Inflammatory macrophage treated with lipopolysaccharide for 1 hour (primary cell): ENCODE measurements around the gene ATP6V1C2.
"Not testable (repeated sequence)": the region's sequence is repeated elsewhere in the genome, so short reads cannot be mapped to it uniquely, and the experiment has no call there.

Experiments
- DNase-seq, 2 donors: peaks; one replicate each; pipeline ENCODE4 v3.0.0-alpha.2; 2020 to 2022

ATP6V1C2 gene

DNA sequence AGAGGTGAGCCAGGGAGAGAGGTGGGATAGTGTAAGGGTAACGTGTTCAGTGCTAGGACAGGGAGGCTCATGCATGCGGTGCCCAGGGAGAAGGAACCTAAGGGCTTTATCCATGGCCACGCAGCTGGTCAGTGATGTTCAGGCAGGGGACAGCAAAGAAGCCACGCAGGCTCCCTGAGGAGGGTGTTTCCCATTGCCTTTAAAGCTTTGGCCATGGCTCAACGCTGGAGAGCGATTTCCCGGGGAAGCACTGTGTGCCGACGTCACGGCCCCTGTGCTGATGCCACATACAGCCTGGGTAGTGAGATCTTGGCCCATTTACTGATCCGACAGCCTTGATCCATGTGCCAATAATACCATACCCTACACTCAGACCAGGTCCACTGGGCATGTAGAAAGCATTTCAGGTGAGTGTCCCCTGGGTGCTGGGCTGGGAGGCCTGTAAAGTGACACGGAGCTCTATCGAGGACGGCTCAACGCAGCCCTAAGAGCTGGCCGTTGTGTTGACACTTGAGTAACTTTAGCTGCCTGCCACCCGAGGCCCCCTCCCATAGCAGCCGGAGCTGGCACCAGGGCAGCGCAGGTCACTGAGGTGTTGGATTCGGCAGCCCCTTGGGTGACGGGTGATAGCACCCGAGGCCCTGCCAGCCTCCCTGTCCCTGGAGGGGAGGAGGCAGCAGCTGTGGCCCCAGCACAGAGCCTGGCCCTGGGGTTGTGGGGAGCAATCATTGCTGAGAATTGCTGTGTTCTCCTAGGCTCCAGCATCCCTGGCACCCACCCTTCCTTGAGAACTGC, 49.7 kb downstream of the ATP6V1C2 start:
- DNase-seq, result no peak

DNA sequence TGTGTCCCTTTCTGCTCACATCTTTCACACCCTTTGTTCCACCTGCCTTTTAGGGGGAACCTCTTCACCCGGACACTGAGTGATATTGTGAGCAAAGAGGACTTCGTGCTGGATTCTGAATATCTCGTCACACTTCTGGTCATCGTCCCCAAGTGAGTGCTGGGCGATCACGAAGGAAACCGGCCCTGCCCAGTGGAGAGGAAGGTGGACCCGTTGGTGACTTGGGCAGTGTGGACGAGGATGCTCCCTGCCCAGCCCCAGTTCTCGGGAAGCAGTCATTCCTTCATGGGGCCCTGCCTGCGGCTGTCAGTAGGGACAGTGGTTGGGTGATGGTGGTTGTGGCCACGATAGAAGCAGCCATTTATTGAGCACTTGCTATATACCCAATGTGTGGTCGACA, 50.4 kb downstream of the ATP6V1C2 start:
- DNase-seq, result no peak

DNA sequence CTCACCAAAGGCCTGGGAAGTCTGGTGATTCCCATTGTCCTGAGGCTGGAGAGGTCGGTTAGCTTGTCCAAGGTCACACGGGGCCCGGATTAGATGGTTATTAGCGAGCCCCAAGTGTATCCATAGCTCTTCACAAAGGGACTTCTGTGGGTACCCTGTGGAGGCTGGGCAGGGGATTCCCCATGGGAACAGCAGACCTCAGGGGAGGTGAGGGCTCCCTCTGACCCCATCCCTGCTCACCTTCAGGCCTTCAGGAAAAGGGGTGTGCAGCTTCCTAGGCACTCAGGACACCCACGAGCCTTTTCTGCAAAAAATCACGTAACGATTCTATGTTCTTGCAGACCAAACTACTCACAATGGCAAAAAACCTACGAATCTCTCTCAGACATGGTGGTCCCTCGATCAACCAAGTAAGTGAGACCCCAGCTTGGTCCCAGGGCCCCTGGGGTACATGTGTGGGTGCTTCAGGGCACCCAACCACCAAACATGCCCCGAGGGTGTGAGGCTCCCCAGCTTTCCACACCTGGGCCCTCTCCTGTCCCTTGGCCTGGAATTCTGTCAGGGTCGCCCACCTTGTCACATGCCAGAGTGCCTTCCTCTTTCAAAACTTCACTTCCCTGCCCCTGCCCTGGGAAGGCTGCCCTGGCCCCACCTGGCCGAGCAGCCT, 50.9 kb downstream of the ATP6V1C2 start:
- no peak for DNase-seq

DNA sequence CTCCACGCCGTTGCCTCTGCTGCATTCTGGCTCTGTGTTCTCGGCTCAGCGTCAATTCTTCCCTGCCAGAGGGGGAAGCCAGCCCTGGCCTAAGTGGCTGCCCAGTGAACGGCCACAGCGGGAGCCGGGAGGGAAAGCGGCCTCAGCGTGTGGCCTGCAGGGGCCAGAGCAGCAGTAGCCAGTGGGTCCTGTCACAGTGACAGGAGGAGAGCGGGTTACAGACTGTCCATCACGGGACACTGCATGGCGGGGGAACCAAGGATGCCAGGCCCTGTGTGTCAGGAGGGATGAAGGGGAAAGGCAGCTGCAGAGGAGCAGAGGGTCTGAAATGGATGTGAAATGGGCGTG, 51.4 kb downstream of the ATP6V1C2 start:
- DNase-seq, result no peak

DNA sequence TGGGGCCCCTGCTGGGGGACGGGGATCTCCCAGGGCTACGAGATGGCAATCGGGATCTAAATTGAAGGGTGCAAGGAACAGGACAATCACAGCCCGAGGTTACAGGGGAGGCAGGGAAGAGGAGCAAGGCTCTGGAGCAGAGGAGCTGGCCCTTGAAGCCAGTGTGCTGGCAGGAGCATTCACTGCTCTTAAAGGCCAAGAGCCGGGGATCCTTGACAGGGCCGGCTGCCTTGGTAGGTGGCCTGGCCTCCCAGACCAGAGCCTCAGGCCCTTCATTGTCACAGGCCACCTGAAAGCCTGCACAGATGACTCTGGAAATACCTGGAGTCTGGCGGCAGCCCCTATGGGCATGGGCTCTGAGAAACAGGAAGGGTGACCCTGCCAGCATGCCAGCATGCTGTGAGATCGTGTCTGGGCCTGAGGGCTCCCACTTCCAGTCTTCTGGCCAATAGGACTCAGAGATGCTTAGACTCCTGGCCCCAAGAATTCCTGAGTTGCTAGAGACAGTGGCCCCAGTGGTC, 52.5 kb downstream of the ATP6V1C2 start:
- DNase-seq, result no peak

DNA sequence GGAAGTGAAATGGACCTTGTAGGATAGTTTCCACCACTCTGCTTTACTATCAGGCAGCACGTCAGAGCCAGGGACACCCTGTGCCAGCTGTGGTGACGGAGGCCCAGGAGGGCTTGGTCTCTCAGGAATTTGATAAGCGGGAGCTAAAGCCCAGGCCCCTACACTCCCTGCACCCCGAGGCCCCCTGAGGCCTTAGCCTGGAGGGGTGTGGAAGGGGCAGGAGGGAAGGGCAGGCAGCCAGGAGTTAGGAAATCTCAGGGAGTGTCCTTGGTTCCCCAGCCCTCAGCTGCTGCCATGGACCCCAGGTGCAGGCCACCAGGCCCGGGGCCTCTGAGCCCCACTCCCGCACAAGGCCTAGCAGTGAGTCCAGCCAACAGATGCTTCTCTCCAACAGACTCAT, 53.0 kb downstream of the ATP6V1C2 start:
- DNase-seq, result no peak

DNA sequence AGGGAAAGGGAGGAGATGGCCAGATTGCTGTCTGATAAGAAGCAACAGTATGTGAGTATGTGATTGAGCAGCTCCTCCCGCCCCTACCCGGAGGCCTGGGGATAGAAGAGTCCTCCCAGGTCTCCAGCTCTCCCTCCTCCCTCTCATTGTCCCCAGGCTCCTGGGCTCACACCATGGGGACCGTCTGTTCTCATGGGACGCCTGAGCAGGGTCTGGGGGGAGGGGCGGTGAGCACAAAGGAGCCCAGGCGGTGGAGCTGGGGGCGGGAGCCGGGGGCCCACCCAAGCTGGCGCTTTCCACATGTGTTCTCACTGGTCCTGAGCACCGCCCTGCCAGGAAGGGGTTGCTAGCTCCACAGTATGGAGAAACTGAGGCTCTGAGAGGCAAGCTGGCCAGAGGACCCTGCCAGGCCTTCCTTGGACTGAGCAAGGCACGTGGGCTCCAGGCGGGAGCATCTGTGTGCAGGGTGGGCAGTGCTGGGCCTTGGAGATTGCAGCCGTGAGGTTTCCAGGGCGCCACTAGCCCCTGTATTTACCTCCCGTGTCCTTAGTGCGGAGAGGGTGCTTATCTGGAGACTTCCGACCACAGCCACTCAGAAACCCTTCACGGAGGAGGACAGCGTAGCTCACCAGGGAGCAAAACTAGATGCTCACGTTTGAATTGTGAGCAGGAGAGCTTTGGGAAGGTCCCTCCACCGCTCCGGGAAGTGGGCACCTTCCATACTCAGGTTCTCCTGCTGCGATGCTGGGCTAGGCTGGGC, 53.8 kb downstream of the ATP6V1C2 start:
- DNase-seq, result no peak

DNA sequence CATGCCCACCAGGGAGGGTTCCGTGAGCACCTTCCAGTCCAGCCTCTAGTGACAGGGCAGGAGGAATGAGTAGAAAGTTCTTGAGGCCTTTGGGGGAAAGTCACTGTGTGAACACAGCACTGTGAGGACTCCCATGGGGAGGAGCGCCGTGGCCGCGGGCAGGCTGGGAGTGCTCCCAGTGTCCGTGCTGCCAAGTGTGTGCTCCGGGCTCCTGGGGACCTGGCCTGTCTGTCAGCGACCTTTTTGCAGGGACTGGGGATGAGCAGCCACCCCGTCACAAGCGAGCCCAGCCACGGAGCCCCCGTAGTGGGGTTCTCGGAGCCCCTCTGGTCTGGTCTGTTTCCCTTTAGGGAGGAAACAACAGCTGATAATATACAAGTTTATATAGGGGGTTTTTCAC, 54.4 kb downstream of the ATP6V1C2 start:
- DNase-seq, result no peak

DNA sequence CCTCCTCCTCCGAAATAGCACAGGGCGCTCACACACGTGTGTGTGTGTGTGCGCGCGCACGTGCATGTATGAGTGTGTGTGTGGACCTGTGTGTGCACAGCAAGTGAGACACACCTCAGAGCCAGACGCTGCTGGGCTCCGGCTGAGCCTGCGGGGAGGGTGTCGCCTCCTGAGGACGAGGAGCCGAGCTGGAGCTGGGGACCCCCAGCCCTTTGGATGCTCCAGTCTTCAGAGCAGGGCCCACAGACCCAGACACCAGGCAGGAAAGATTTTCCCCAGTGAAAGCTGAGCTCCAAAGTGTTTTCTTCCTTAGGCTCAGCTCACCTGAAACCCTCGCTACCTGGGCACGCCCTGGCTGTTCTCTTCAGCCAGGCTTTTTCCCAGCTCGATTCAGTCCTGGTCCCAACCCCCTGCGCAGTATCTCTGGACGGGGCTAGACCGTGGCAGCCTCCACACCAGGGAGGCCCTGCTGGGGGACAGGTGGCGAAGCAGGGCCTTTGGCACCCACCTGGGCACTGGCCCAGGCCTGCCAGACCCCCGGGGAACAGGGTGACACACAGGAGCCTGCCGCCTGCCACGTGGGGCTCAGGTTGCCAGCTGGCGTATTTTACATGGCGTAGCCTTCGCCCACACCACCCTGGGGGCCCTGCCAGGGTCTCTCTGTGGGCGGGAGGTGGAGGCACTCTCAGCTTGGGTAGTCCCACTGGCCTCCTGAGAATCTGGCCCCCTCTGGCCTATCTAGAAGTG, 55.0 kb downstream of the ATP6V1C2 start:
- no peak for DNase-seq

DNA sequence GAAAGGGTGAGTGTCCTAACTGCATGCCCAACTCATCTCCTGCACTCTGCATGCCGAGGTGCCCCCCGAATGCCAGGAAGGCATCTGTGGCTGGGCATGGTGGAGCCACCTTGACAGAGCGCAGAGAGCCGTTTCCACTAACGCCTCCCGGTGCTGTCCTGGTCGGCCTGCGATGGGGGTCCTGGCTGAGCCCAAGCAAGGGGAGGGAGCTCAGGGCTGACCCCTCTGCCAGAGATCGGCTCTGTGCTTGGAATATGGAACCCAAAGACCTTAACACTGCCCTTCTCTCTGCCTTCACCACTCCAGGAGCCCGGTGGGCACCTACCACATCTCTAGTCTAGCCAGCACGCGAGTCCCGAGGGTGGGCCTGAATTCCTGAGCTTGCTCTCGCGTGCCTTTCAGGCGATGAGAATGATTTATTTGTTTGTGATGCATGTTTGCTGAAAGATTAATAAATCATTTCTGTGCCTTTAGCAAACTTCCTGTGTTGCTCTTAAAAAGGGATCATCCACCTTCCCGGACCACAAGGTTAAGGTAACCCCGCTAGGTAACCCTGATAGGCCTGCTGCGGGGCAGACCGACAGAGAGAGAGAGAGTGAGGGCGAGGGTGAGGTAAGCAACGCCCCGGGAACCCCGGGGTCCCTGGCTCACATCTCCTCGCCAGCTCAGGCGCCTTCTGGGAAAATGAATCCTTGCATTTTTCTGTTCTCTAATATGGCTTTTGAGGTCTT, 55.8 kb downstream of the ATP6V1C2 start:
- no peak for DNase-seq

DNA sequence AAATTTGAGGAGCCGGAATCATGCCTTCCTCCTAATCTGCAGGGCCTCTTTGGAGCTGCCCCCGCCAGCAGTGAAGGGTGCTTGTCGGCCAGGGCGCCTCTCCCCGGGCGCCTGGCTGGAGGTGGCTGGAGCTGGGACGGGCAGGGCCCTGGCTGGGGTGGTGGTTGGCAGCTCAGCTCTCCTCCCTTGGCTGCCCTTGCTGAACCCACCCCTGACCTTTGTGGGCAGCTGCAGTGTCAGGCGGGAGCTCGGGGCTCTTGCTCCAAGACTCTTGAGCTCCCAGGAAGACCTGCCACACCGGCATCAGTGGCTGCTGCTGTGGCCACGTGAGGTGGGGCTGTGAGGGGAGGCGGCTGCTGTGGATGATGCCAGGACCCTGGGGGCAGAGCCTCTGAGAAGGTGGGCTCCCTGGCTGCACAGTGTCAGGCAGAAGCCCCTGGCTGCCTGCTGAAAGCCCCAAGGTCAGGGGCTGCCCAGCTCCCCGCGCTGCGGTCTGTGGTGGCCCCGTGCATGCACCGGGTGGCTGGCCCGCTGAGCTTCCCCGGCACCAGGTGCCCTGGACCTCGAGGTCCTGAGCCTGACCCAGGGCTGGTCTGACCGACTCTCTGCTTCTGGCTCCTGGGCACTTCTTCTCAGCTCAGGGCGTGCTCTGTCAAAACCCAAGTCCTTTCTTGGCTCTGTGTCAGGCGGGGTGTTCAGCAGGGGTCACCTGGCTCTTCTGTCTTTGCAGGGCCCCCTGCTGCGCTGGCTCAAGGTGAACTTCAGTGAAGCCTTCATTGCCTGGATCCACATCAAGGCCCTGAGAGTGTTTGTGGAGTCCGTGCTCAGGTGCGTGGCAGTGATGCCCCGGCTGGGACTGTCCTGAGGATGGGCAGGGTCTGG, 56.7 kb downstream of the ATP6V1C2 start:
- no peak for DNase-seq

DNA sequence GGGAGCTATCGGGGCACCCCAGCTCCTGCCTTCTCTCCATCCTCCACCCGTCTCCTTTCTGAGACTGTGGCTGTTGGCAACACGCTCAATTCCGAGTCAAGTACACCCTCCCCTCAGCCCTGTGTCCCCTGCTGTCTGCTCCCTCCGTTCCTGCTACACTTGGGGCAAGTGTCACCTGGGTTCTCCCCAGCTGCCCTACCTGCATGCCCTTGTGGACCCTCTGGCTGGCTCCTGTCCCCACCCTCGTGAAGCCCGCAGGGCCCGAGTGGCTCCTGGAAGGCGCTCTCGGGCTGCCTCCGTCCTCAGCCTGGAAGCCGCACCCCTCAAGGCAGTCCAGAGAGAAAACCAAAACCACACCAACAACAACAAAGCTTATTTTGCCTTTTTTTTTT, 57.3 kb downstream of the ATP6V1C2 start:
- DNase-seq, result no peak

DNA sequence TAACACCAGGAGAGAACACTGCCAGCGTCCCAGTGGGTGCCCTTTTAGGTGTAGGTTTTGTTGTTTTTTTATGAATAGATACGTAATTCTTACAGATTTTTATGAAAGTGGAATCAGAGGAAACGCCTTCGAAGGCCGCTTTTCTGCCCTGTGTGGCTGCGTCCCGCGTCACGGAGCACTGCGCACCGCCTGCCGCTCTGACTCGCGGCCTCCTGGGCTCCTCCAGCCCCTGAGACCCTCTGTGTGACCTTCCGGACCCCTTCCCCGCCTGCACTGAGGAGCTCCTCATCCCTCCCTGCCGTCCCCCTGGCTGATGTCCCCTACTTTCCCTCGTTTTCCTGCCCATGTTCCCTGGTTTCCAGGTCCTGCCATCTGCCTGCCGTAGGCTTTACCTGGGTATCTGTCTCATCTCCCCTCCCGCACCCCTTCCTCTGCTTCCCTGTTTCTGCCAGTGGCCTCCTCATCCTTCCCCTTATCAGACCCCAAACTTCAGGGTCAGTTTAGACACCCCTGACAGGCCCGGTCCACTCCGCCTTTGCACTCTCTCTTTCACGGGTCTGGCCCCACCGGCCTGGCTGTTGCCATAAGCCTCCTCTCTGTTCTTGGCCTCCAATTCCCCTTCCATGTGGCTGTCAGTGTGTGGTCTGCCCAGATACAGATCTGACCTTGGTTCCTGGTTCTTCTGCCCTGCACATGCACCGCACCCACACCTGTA, 58.5 kb downstream of the ATP6V1C2 start:
- DNase-seq, result no peak

DNA sequence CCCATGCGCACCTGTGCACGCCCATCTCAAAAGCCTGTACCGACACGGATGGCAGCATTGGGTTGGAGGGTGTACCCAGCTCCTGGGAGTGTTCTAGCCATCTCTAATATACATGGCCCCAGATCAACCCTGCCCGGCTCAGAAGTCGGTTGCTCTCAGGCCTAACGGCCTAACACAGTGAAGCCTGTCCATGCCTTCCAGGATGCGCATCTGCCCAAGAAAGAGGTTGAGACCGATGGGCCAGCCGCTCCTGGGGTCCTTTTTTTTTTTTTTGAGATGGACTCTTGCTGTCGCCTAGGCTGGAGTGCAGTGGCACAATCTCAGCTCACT, 59.0 kb downstream of the ATP6V1C2 start:
- DNase-seq, result no peak

DNA sequence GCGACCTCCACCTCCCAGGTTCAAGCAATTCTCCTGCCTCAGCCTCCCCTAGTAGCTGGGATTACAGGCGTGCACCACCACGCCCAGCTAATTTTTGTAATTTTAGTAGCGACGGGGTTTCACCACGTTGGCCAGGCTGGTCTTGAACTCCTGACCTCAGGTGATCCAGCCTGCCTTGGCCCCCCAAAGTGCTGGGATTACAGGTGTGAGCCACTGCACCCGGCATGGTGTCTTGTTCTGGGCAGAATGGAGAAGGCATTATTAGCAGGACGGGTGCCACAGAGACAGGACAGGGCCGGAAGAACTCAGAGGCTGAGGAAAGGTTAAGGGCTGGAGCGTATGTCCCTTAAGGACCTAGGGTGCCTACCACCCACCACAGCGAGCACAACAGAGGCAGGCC, 59.4 kb downstream of the ATP6V1C2 start:
- not testable (repeated sequence) for DNase-seq

DNA sequence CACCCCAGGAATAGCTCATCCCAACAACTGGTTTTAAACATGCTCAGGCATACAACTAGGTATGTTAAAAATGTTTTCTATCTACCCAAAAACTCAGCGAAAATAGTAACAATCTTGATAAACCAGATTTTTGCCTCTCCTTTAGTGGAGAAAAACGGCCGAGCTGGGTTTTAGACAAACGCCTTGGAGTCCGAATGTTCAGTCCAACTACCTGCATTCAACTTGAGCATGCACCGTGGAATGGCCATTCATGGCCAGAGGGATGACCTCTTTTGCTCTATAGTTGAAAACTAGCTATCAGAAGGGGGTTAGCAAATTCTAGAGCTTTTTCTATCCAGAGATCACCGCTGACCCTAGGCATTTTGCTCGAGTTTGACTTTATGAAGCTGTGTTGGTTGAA, 60.3 kb downstream of the ATP6V1C2 start:
- DNase-seq, result no peak

DNA sequence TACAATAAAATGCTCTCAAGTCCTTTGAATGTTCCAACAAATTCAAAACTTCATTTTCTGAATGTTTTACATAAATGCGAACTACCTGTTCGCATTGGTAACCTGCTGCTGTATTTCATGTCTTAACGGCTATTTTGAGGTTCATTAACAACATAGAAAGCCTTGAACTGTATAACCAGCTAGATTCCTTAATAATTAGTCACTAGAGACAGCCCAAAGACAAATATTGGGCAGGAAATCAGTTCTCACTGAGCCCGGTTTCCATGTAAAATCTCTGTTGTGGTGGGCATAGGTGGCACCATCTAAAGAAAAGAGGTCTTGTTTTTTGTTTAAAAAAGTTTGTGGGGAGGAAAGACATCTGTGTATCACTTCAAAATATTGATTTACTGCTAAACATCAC, 62.0 kb downstream of the ATP6V1C2 start:
- DNase-seq, result no peak

DNA sequence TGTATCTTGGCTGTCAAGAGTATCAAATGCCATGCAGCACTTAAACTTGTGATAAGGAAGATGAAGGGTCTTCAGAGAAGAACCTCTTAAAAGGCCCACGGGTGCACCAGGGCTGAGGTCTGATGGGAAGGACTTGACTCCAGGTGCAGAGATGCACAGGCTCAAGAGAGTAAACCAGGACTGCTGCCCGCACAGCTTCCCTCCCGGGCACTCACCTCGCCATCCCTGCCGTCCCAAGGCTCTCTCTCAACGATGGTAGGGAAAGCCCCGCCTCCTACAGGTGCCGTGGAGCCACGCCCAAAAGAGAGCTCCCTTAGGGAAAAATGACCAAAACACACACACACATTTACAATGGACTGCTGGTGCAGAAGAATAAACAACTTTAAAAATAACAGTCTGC, 63.3 kb downstream of the ATP6V1C2 start:
- DNase-seq, result no peak

DNA sequence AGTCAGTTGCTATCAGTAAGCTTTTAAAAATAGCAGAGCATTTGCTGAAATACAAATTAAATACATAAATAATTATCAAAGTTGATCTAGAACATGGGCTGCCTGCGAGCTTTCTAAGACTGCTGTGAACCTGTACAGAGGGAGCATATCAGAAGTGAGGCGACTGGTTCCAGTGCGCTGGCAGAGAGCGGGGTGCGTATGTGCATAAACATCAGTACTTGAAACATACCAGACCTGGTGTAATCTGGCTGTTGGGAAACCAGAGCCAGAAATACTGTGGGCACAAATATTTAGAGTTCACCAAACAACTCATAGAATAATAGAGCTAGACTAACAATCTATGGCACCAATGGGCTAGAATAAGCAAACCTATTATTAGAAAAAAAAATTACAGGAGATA, 63.8 kb downstream of the ATP6V1C2 start:
- no peak for DNase-seq

DNA sequence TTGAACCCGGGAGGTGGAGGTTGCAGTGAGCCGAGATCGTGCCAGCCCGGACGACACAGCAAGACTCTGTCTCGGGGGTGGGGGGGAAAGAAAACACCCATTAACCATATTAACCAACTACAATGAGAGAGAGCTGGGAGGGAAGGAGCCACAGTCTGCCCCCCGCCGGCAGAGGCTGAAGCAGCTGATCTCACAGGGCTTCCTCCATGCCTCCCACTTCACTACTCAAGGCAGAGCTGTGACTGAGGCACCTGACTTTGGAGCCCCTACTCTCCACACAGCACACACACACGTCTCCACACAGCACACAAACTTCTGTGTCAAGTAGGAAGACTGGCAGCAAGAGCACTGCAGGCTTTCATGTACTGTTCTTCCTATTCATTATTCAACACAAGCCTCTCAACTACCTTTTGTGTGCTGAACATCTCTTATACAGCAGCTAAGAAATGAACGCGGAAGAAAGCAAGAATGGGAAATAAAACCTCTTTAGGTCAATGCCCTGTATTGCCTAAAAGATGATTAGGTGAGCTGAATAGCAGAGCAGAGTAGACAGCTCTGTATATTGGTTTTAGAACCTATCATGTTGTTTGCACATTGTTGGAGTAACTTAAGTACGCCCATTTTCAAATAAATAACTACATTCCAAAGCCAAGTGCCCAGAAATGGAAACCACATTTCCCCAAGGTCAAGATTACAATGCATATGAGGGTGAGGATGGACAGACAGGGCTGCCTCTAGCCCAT, 65.0 kb downstream of the ATP6V1C2 start:
- DNase-seq, result no peak
